HG02623 (cell line): ENCODE results near the gene MDM2.

Experiments used
- ATAC-seq: cut with Tn5 transposase; IDR thresholded peaks from one replicate; pipeline ENCODE4 v1.9.1; 2021; ENCODE audit warnings: moderate library complexity; ENCODE audit not compliant: unreplicated experiment

The MDM2 gene

GRCh38 chr12:68896881-68897540, 89.0 kb downstream of the MDM2 start:
- no peak for ATAC-seq

GRCh38 chr12:68899251-68899771, 91.3 kb downstream of the MDM2 start:
- no peak for ATAC-seq

- ATAC-seq: no peak
These were observed 92.3 kb downstream of the MDM2 start for GRCh38 chr12:68900241-68900640.
